DND-41 (cell line): ENCODE results near the gene TRIM40.

Source experiments
- CTCF ChIP-seq: IDR thresholded peaks from 2 replicates; pipeline ENCODE4 v1.5.1; 2012; ENCODE audit warnings: borderline replicate concordance, low read length, moderate library complexity, mild to moderate bottlenecking; ENCODE audit not compliant: poor library complexity, severe bottlenecking; ENCODE audit errors: extremely low read depth
- EZH2 ChIP-seq: IDR thresholded peaks from 3 replicates; pipeline ENCODE4 v1.6.1; 2012; ENCODE audit warnings: borderline replicate concordance, low read depth, mild to moderate bottlenecking, moderate library complexity, low read length, inconsistent platforms; ENCODE audit not compliant: severe bottlenecking

- TF ChIP-seq EZH2 = no peak
- TF ChIP-seq CTCF = no peak
These were observed 39.1 kb upstream of the TRIM40 start for GRCh38 chr6:30096829-30097228.
